HG03575 (cell line): Measurements from ENCODE around the gene ATP11A.
"Not testable (repeated sequence)": the region's sequence is repeated elsewhere in the genome, so short reads cannot be mapped to it uniquely, and the experiment has no call there.

Experiments used
- ATAC-seq: cut with Tn5 transposase; IDR thresholded peaks from one replicate; pipeline ENCODE4 v1.9.1; 2021; ENCODE audit not compliant: unreplicated experiment, insufficient number of reproducible peaks, low FRiP score; ENCODE audit errors: extremely low read depth

ATP11A gene

GRCh38 chr13:112855859-112856258 lies 166.0 kb downstream of the ATP11A start:
- ATAC-seq = no peak

GRCh38 chr13:112857914-112858490 lies 168.2 kb downstream of the ATP11A start:
- ATAC-seq = no peak

GRCh38 chr13:112859128-112859816 lies 169.4 kb downstream of the ATP11A start:
- no peak for ATAC-seq

- no peak for ATAC-seq
Observed at GRCh38 chr13:112859817-112860190, 170.0 kb downstream of the ATP11A start.

GRCh38 chr13:112861876-112862615 lies 172.2 kb downstream of the ATP11A start:
- ATAC-seq = no peak

- not testable (repeated sequence) for ATAC-seq
Observed at GRCh38 chr13:112863356-112863755, 173.5 kb downstream of the ATP11A start.

- not testable (repeated sequence) for ATAC-seq
Observed at GRCh38 chr13:112865478-112865877, 175.6 kb downstream of the ATP11A start.

GRCh38 chr13:112867301-112867711 lies 177.5 kb downstream of the ATP11A start:
- ATAC-seq = no peak

GRCh38 chr13:112868308-112868707 lies 178.5 kb downstream of the ATP11A start:
- no peak for ATAC-seq

GRCh38 chr13:112869202-112870050 lies 179.6 kb downstream of the ATP11A start:
- ATAC-seq = no peak

- no peak for ATAC-seq
Observed at GRCh38 chr13:112870051-112870331, 180.2 kb downstream of the ATP11A start.

- no peak for ATAC-seq
Observed at GRCh38 chr13:112870737-112871287, 181.0 kb downstream of the ATP11A start.

- no peak for ATAC-seq
Observed at GRCh38 chr13:112871742-112872141, 181.9 kb downstream of the ATP11A start.

- ATAC-seq = not testable (repeated sequence)
Observed at GRCh38 chr13:112872657-112873631, 183.1 kb downstream of the ATP11A start.

- no peak for ATAC-seq
Observed at GRCh38 chr13:112873851-112874750, 184.3 kb downstream of the ATP11A start.

GRCh38 chr13:112874751-112875300 lies 185.0 kb downstream of the ATP11A start:
- ATAC-seq = no peak

- ATAC-seq = no peak
Observed at GRCh38 chr13:112875627-112876026, 185.8 kb downstream of the ATP11A start.
